Ramos (cell line): ENCODE data around the gene DPH2.

ENCODE experiments used
- in situ Hi-C: fragments of 300-500 bp; cut with MboI; formaldehyde crosslinking; loops from one replicate; pipeline ENCODE4 v1.14.3; 2022; ENCODE audit warnings: low sequenced_read_pairs; ENCODE audit not compliant: unreplicated experiment

The DPH2 gene

GRCh38 chr1:43938892-43939587, 30.8 kb upstream of the DPH2 start:
- in situ Hi-C loops, result loop anchor here (10.0 kb wide), 1 partner anchor 394 kb away; no protein-coding TSS in a partner anchor

GRCh38 chr1:43942411-43942810, 27.4 kb upstream of the DPH2 start:
- in situ Hi-C loops, result no loop called here

- in situ Hi-C loops, result no loop called here
Observed at GRCh38 chr1:43944860-43945259, 24.9 kb upstream of the DPH2 start.

GRCh38 chr1:43945674-43946235, 24.1 kb upstream of the DPH2 start:
- in situ Hi-C loops, result no loop called here

- in situ Hi-C loops, result no loop called here
Observed at GRCh38 chr1:43946236-43947060, 23.4 kb upstream of the DPH2 start, which contains the start of gene IPO13. Gene IPO13, plus strand, starts transcription at chr1:43946950. Its CDS starts 651 bp downstream, at chr1:43947601.

GRCh38 chr1:43947061-43947873, 22.5 kb upstream of the DPH2 start:
- in situ Hi-C loops, result no loop called here

- in situ Hi-C loops, result no loop called here
Observed at GRCh38 chr1:43947874-43948437, 21.9 kb upstream of the DPH2 start.

GRCh38 chr1:43949678-43950077, 20.1 kb upstream of the DPH2 start:
- in situ Hi-C loops, result no loop called here

GRCh38 chr1:43951021-43951985, 18.5 kb upstream of the DPH2 start:
- in situ Hi-C loops, result no loop called here

- in situ Hi-C loops, result no loop called here
Observed at GRCh38 chr1:43952731-43953346, 17.0 kb upstream of the DPH2 start.

GRCh38 chr1:43953361-43953760, 16.4 kb upstream of the DPH2 start:
- in situ Hi-C loops, result no loop called here

GRCh38 chr1:43954036-43954435, 15.8 kb upstream of the DPH2 start:
- in situ Hi-C loops, result no loop called here

- in situ Hi-C loops, result no loop called here
Observed at GRCh38 chr1:43956234-43956633, 13.6 kb upstream of the DPH2 start.

- in situ Hi-C loops, result no loop called here
Observed at GRCh38 chr1:43957407-43958040, 12.3 kb upstream of the DPH2 start.

- in situ Hi-C loops, result no loop called here
Observed at GRCh38 chr1:43958351-43959255, 11.2 kb upstream of the DPH2 start.

GRCh38 chr1:43960798-43961197, 9.0 kb upstream of the DPH2 start:
- in situ Hi-C loops, result no loop called here

GRCh38 chr1:43961692-43962091, 8.1 kb upstream of the DPH2 start:
- in situ Hi-C loops, result no loop called here
